Small intestine (tissue), 7 donors: Measurements from ENCODE around the gene PITX1. TPM values are rescaled to one million over a fixed set of nuclear protein-coding genes. Genes with fewer than 3 reads are reported as not detected.

ENCODE experiments used
- DNase-seq, 2 donors: peaks; one replicate each; pipeline versions ENCODE4 v3.0.0 to v3.0.0-alpha.2; 2013
- FAIRE-seq: peaks from 2 replicates; lab custom pipeline; 2012; peaks lifted over from hg19 to GRCh38; lab: Jason Lieb, UNC
- H3K27ac ChIP-seq, 3 donors: one replicate each; pipeline ENCODE4 v1.5.1; 2013; ENCODE audit warnings: low read length in 2 of 3, mild to moderate bottlenecking in 2 of 3, control low read depth in 1 of 3, inconsistent platforms in 1 of 3, low read depth in 1 of 3, moderate library complexity in 1 of 3
- H3K27me3 ChIP-seq, 3 donors: one replicate each; pipeline ENCODE4 v1.6.1; 2013; ENCODE audit warnings: low read length in 3 of 3, inconsistent platforms in 1 of 3; ENCODE audit not compliant: control insufficient read depth in 3 of 3, insufficient read depth in 3 of 3
- H3K36me3 ChIP-seq, 3 donors: one replicate each; pipeline ENCODE4 v1.6.1; 2013; ENCODE audit warnings: low read length in 3 of 3, inconsistent platforms in 1 of 3, low read depth in 1 of 3, mild to moderate bottlenecking in 1 of 3, moderate library complexity in 1 of 3; ENCODE audit not compliant: control insufficient read depth in 3 of 3, insufficient read depth in 2 of 3
- H3K4me1 ChIP-seq, 3 donors: one replicate each; pipeline ENCODE4 v1.6.1; 2013; ENCODE audit warnings: low read length in 2 of 3, inconsistent platforms in 1 of 3, low read depth in 1 of 3, mild to moderate bottlenecking in 1 of 3, moderate library complexity in 1 of 3; ENCODE audit not compliant: control insufficient read depth in 3 of 3, insufficient read depth in 2 of 3
- H3K4me3 ChIP-seq, 3 donors: one replicate each; pipeline ENCODE4 v1.5.1; 2013; ENCODE audit warnings: low read length in 3 of 3, control low read depth in 1 of 3, inconsistent platforms in 1 of 3, low read depth in 1 of 3, mild to moderate bottlenecking in 1 of 3, moderate library complexity in 1 of 3
- H3K9me3 ChIP-seq, 2 donors: one replicate each; pipeline ENCODE4 v1.6.1; 2013; ENCODE audit warnings: low read depth in 1 of 2, low read length in 1 of 2; ENCODE audit not compliant: control insufficient read depth in 2 of 2, insufficient read depth in 1 of 2
- WGBS, 3 donors: extraction: QIAGEN DNeasy Blood & Tissue Kit; methylation state at CpG; one replicate each; pipeline ENCODE4 v1.1.7; 2013; 5-methylcytosine and 5-hydroxymethylcytosine counted together
- polyA plus RNA-seq, 4 donors: library from polyadenylated mRNA; stranded (reverse) in 3 of 4; unstranded in 1 of 4; fragments of 200-250 nt in 3 of 4; fragments of 120-200 nt in 1 of 4; gene quantifications; one replicate each; pipeline versions ENCODE4 v1.2.1 to v1.2.3, GENCODE V29; 2013
- donor health status: healthy with polysubstance abuse.
- donor health status: control.
- donor health status: control.
- donor health status: Bipolar disorder and iron deficiency.
- donor health status: healthy.

PITX1 gene
- polyA plus RNA-seq, 4 donors = 3.4 to 30.0 (median 8.8) TPM

DNA sequence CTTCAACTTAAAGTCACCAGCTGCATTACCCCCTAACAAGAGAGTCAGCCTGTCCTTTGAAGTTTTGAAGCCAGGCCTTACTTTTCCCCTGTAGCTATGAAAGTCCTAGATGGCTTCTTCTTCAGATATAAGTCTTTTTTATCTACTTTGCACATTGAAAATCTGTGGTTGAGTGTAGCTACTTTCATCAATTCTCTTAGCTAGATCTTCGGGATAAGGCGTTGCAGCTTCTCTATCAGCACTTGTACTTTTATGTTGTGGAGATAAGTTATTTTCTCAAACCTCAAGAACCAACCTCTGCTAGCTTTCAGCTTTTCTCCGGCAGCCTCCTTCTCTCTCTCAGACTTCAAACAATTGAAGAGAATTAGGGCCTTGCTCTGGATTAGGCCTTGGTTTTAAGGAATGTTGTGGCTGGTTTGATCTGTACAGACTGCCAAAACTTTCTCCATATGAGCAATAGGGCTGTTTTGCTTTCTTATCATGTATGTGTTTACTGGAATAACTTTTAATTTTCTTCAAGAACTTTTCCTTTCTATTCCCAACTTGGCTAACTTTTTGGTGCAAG lies 44.7 kb downstream of the PITX1 start:
- DNase-seq = no peak
- no peak overlapping the region for H3K27ac ChIP-seq
- no peaks in the 10 kb centered on the region for H3K9me3 ChIP-seq
- H3K27me3 ChIP-seq = no peaks in the 10 kb centered on the region
- H3K4me3 ChIP-seq = no peak overlapping the region
- no peaks in the 10 kb centered on the region for H3K36me3 ChIP-seq
- no peak for FAIRE-seq
- no peaks in the 10 kb centered on the region for H3K4me1 ChIP-seq
- WGBS, 3 donors = 77 to 85% (median 83%) methylated on average over 3 of the region's 3 CpGs

DNA sequence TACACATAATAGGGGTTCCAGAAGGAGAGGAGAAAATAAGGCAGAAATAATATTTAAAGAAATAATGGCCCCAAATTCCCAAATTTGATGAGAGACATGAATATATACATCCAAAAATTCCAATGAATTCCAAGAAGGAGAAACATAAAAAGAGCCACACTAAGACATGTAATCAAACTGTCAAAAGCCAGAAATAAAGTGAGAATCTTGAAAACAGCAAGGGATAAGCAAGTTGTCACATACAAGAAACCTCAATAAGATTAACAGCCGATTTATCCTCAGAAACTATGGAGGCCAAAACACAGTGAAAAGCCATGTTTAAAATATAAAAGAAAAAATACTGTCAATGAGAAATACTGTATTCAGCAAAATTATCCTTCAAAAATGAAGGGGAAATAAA lies 51.8 kb downstream of the PITX1 start:
- FAIRE-seq (no peak), DNase-seq (no peak)
- Histone ChIP-seq H3K36me3 (no peaks in the 10 kb centered on the region), H3K4me3 (no peak overlapping the region), H3K9me3 (peaks cover 2 to 28% of the 10 kb centered on the region in 2 donors), H3K4me1 (no peaks in the 10 kb centered on the region), H3K27ac (no peak overlapping the region), H3K27me3 (no peaks in the 10 kb centered on the region)
- 96 to 97% (median 96%) methylated on average over 1 of the region's 1 CpG for WGBS, 3 donors

DNA sequence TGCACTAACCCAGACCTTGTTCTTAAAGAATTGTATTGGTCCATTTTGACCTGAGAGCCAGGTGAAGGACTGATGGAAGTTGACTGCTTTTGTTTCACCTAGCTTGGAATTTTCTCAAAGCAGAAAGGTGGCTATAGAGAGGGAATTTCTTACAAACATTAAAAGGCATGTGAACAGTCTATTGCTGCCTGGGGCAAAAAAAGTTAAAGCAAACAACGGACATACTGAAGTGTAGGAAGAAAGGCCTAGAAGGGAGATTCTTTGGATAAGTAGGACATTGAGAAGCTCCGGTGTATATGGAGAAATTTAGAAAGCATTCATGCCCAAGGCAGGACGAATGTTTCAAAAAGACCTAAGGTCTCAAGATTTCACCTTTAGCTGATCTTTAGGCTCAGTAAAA lies 54.6 kb downstream of the PITX1 start:
- H3K9me3 ChIP-seq = peaks cover 2 to 40% of the 10 kb centered on the region in 2 donors
- no peaks in the 10 kb centered on the region for H3K4me1 ChIP-seq
- H3K36me3 ChIP-seq = peaks cover 0 to 3% (median 2%) of the 10 kb centered on the region in 3 donors
- no peak overlapping the region for H3K4me3 ChIP-seq
- FAIRE-seq = no peak
- H3K27me3 ChIP-seq = no peaks in the 10 kb centered on the region
- DNase-seq = no peak
- WGBS, 3 donors = 92 to 94% (median 94%) methylated on average over 3 of the region's 3 CpGs
- H3K27ac ChIP-seq = no peak overlapping the region

Other genes with a start within 250 kb of the PITX1 start
- gene C5orf24, start 188.3 kb downstream of the PITX1 start, polyA plus RNA-seq = 10 to 100 TPM; 13.2 to 49.4 (median 19.9) TPM
- gene TXNDC15, start 159.9 kb downstream of the PITX1 start, polyA plus RNA-seq = 10 to 100 TPM; 11.9 to 51.5 (median 33.8) TPM
- 10 to 100 TPM in 2 of 4 donors, 1 to 10 TPM in 2; 5.9 to 19.2 (median 12.4) TPM for gene PCBD2, start 129.1 kb downstream of the PITX1 start, polyA plus RNA-seq
- 1 to 10 TPM in 3 of 4 donors, under 1 TPM in 1; 0.46 to 5.8 (median 2.3) TPM for gene CATSPER3, start 66.3 kb downstream of the PITX1 start, polyA plus RNA-seq